Upper lobe of left lung (tissue), 6 donors: ENCODE data around the gene MEF2C. TPM values are rescaled to one million over a fixed set of nuclear protein-coding genes. Genes with fewer than 3 reads are reported as not detected.

Experiments used
- ATAC-seq, 2 donors: fragments of 200-7000 bp; cut with Tn5 transposase; one replicate each; pipeline ENCODE4 v1.9.1; 2022; ENCODE audit warnings: mild to moderate bottlenecking in 2 of 2, moderate library complexity in 2 of 2; ENCODE audit not compliant: low FRiP score in 2 of 2
- DNase-seq, 2 donors: peaks; one replicate each; pipeline ENCODE4 v3.0.0-alpha.2; 2019 to 2020
- H3K27ac ChIP-seq, 4 donors: fragments of 200-600 bp; sonication (generic); one replicate each; pipeline ENCODE4 v1.5.1; 2016 to 2019
- H3K27me3 ChIP-seq, 4 donors: fragments of 200-600 bp; sonication (generic); one replicate each; pipeline ENCODE4 v1.5.1; 2017 to 2019
- H3K36me3 ChIP-seq, 4 donors: fragments of 200-600 bp; sonication (generic); one replicate each; pipeline ENCODE4 v1.5.1; 2016 to 2019
- H3K4me1 ChIP-seq, 4 donors: fragments of 200-600 bp; sonication (generic); one replicate each; pipeline ENCODE4 v1.5.1; 2018 to 2019
- H3K4me3 ChIP-seq, 4 donors: fragments of 200-600 bp; sonication (generic); one replicate each; pipeline ENCODE4 v1.5.1; 2017 to 2019; ENCODE audit warnings: mild to moderate bottlenecking in 2 of 4, moderate library complexity in 1 of 4
- H3K9me3 ChIP-seq, 4 donors: fragments of 200-600 bp; sonication (generic); one replicate each; pipeline ENCODE4 v1.5.1; 2018 to 2019
- CTCF ChIP-seq, 6 experiments: fragments of 450-650 bp in 4 of 6; fragments of 200-600 bp in 2 of 6; sonication (generic) in 2 of 6; IDR thresholded peaks; one replicate each; pipeline ENCODE4 v1.5.1; 2016 to 2019; ENCODE audit warnings: antibody characterized with exemption in 6 of 6
- EP300 ChIP-seq, 4 donors: sonication (generic); formaldehyde crosslinking; IDR thresholded peaks; one replicate each; pipeline ENCODE4 v1.5.1; 2017; ENCODE audit warnings: antibody characterized with exemption in 4 of 4, control low read depth in 2 of 4
- POLR2A ChIP-seq, 4 donors: fragments of 450-650 bp; IDR thresholded peaks; one replicate each; pipeline ENCODE4 v1.5.1; 2016 to 2017; ENCODE audit warnings: antibody characterized with exemption in 4 of 4, mild to moderate bottlenecking in 2 of 4
- POLR2AphosphoS5 ChIP-seq, 2 donors: sonication (generic); formaldehyde crosslinking; IDR thresholded peaks; one replicate each; pipeline ENCODE4 v1.5.1; 2017; ENCODE audit warnings: antibody characterized with exemption in 2 of 2
- WGBS, 2 donors: methylation state at CpG; one replicate each; pipeline ENCODE4 v1.1.5; 2017 to 2018; 5-methylcytosine and 5-hydroxymethylcytosine counted together
- total RNA-seq, 6 donors: library from RNA; depleted of rRNA in 4 of 6; stranded (reverse); fragments of >200 nt in 4 of 6; gene quantifications; one replicate each; pipeline versions ENCODE4 v1.1.0 to v1.2.1, GENCODE V29; 2016 to 2021
- donor health status: DM: no; HTN: no; CAD: no; lungs with moderate emphysema.
- donor health status: DM: no; HTN: yes; CAD: no; lungs with severe emphysema.

The MEF2C gene
- total RNA-seq, 6 donors from 2014 or later: 20.5 to 46.2 (median 35.8) TPM

- peak; percentile 66 to 83 (median 76) for TF ChIP-seq CTCF (IDR thresholded peaks at IDR 0.05)
- TF ChIP-seq POLR2A (IDR thresholded peaks at IDR 0.05): no peak
- Histone ChIP-seq H3K36me3 (peaks cover 0 to 37% (median 8%) of the 10 kb centered on the region in 4 donors), H3K27ac (no peak overlapping the region), H3K4me1 (peaks cover 0 to 15% (median 6%) of the 10 kb centered on the region in 4 donors), H3K9me3 (no peaks in the 10 kb centered on the region), H3K27me3 (no peaks in the 10 kb centered on the region), H3K4me3 (no peak overlapping the region)
- DNase-seq (peak in 1 of 2 donors; percentile 62), ATAC-seq (peak; percentile 74 to 87)
- WGBS, 2 donors: 77 to 80% methylated on average over 5 of the region's 5 CpGs
Measured at GRCh38 chr5:88729084-88729828, 153.7 kb downstream of the MEF2C start.

GRCh38 chr5:88727705-88728313, 155.2 kb downstream of the MEF2C start:
- H3K36me3 ChIP-seq: peaks cover 0 to 48% (median 11%) of the 10 kb centered on the region in 4 donors
- ATAC-seq (no peak), DNase-seq (no peak)
- no peak overlapping the region for H3K4me3 ChIP-seq
- H3K27ac ChIP-seq: no peak overlapping the region
- H3K4me1 ChIP-seq: peaks cover 0 to 8% (median 3%) of the 10 kb centered on the region in 4 donors
- 39 to 48% methylated on average over 3 of the region's 3 CpGs for WGBS, 2 donors
- TF ChIP-seq POLR2A (IDR thresholded peaks at IDR 0.05) (no peak), POLR2AphosphoS5 (IDR thresholded peaks at IDR 0.05) (no peak), CTCF (IDR thresholded peaks at IDR 0.05) (peak in 5 of 6 experiments; percentile 31 to 54 (median 46)), EP300 (IDR thresholded peaks at IDR 0.05) (no peak)
- H3K27me3 ChIP-seq: no peaks in the 10 kb centered on the region
- H3K9me3 ChIP-seq: no peaks in the 10 kb centered on the region

- DNase-seq (no peak), ATAC-seq (no peak)
- peaks cover 0 to 72% (median 28%) of the 10 kb centered on the region in 4 donors for H3K36me3 ChIP-seq
- TF ChIP-seq POLR2AphosphoS5 (IDR thresholded peaks at IDR 0.05) (no peak), POLR2A (IDR thresholded peaks at IDR 0.05) (no peak), EP300 (IDR thresholded peaks at IDR 0.05) (no peak), CTCF (IDR thresholded peaks at IDR 0.05) (no peak)
- no peaks in the 10 kb centered on the region for H3K27me3 ChIP-seq
- no peak overlapping the region for H3K4me3 ChIP-seq
- H3K9me3 ChIP-seq: no peaks in the 10 kb centered on the region
- H3K4me1 ChIP-seq: peaks cover 0 to 8% (median 2%) of the 10 kb centered on the region in 4 donors
- 88 to 89% methylated on average over 3 of the region's 3 CpGs for WGBS, 2 donors
- no peak overlapping the region for H3K27ac ChIP-seq
Measured at GRCh38 chr5:88725454-88725853, 157.5 kb downstream of the MEF2C start.

GRCh38 chr5:88724201-88724600, 158.8 kb downstream of the MEF2C start:
- H3K27ac ChIP-seq: no peak overlapping the region
- 49 to 57% methylated on average over 2 of the region's 2 CpGs for WGBS, 2 donors
- H3K9me3 ChIP-seq: no peaks in the 10 kb centered on the region
- TF ChIP-seq CTCF (IDR thresholded peaks at IDR 0.05) (peak in 1 of 6 experiments; percentile 7), POLR2AphosphoS5 (IDR thresholded peaks at IDR 0.05) (no peak)
- no peaks in the 10 kb centered on the region for H3K4me1 ChIP-seq
- no peaks in the 10 kb centered on the region for H3K27me3 ChIP-seq
- H3K36me3 ChIP-seq: peaks cover 0 to 84% (median 29%) of the 10 kb centered on the region in 4 donors
- ATAC-seq (no peak), DNase-seq (no peak)
- no peak overlapping the region for H3K4me3 ChIP-seq
